Coronary artery (tissue), 2 donors: ENCODE data around the gene SPEG.
A peak's percentile ranks its signal among the peaks of the same experiment; 100 is the strongest.

Experiments
- DNase-seq: peaks from one replicate; pipeline ENCODE4 v3.0.0-alpha.2; 2017; ENCODE audit warnings: low spot score
- H3K27ac ChIP-seq, 2 donors: fragments of 200-600 bp; sonication (generic); one replicate each; pipeline ENCODE4 v1.5.1; 2016 to 2019
- H3K4me3 ChIP-seq: fragments of 200-600 bp; sonication (generic); 2 replicates; pipeline ENCODE4 v1.5.1; 2016; ENCODE audit warnings: mild to moderate bottlenecking, moderate library complexity
- CTCF ChIP-seq: fragments of 200-600 bp; sonication (generic); IDR thresholded peaks from one replicate; pipeline ENCODE4 v1.5.1; 2019; ENCODE audit warnings: antibody characterized with exemption

Gene SPEG

DNA sequence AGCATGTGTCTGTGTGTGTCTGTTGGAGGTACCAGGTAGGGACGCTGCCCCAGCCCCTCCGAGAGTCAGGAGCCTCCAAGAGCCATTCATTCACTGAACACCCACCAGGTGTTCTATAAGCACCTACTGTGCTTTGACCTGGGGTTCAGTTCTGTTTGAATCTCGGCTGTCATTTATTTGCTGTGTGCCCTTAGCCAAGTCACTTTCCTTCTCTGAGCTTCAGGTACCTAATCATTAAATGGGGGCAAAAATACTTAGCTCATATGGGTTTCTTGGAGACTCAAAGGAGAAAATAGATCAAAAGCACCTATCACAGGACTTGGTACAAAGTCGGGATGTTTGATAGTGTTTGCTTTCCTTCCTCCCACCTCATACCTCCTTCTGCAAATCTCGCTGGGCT is 92.8 kb downstream of the SPEG start:
- H3K27ac ChIP-seq: no peak overlapping the region
- DNase-seq: no peak
- no peak for TF ChIP-seq CTCF

DNA sequence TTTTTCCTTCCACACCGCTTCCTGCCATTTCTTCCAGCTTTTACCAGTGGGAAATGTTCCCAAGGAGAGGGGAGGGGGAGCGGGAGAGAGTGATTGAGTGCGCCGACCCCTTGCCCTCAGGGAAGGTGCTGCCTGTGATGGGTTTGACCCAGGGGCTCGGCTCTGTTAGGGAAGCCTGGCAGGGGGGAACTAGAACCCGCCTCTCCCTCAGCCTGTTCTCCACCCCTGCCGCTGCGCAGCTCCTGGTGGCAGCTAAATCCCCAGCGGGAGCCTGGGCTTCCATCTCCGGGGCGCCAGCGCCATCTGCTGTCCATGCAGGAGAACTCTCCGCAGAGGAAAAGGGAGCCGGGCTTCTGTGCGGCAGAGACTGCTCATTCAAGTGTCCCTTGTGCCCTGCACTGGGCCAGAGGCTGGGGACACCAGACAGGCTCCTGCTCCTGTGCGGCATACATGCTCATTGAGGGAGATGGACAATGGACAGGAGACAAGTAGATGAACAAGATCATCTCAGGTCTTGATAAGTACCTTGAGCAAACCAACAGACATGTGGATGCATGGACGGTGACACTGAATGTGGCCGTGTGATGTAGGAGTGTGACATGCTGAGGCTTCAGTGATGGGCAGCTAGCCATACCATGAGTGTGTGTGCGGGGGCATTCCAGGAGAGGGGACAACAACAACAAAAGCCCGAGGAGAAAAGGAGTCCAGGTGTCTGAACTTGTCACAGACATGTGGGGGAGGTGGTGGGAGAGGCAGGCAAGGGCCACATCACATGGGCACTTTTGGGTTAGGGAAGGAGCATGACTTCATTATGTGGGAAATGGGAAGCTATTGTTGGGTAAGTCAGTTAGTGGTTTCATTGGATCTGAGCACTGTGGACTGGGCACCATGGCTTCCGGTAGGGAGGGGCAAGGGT is 95.7 kb downstream of the SPEG start:
- Histone ChIP-seq H3K4me3 (peak overlapping the region; percentile 54), H3K27ac (no peak overlapping the region)

More for the DNA sequence above, 92.8 kb downstream of the SPEG start:
- H3K4me3 ChIP-seq: no peak overlapping the region

DNA sequence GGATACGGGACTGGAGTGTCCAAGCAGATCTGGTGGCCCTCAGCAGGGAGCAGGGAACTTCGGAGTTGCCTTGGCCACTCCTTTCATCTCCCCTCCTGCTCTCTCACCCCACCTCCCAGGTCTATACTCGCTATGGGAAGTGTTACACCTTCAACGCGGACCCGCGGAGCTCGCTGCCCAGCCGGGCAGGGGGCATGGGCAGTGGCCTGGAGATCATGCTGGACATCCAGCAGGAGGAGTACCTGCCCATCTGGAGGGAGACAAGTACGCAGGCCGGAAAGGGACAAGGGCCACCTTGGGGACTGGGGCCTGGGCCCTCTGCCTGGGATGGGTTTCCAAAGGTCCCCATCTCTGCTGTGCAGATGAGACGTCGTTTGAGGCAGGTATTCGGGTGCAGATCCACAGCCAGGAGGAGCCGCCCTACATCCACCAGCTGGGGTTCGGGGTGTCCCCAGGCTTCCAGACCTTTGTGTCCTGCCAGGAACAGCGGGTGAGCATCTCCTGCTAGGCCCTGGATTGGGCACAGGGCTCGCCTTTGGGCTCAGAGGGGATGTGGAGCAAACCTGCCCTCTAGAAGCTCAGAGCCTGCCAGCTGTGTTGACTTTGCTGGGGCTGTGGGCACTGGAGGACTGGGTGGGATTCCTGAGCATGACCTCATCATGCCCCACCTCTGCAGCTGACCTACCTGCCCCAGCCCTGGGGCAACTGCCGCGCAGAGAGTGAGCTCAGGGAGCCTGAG is 97.2 kb downstream of the SPEG start:
- DNase-seq: no peak
- Histone ChIP-seq H3K4me3 (no peak overlapping the region), H3K27ac (no peak overlapping the region)
- TF ChIP-seq CTCF: no peak

More for the DNA sequence above, 95.7 kb downstream of the SPEG start:
- TF ChIP-seq CTCF: peak; percentile 91
- DNase-seq: peak; percentile 90

- Histone ChIP-seq H3K27ac (no peak overlapping the region), H3K4me3 (no peak overlapping the region)
- DNase-seq: no peak
- TF ChIP-seq CTCF: no peak
These were observed 97.7 kb downstream of the SPEG start for GRCh38 chr2:219532378-219532649.

DNA sequence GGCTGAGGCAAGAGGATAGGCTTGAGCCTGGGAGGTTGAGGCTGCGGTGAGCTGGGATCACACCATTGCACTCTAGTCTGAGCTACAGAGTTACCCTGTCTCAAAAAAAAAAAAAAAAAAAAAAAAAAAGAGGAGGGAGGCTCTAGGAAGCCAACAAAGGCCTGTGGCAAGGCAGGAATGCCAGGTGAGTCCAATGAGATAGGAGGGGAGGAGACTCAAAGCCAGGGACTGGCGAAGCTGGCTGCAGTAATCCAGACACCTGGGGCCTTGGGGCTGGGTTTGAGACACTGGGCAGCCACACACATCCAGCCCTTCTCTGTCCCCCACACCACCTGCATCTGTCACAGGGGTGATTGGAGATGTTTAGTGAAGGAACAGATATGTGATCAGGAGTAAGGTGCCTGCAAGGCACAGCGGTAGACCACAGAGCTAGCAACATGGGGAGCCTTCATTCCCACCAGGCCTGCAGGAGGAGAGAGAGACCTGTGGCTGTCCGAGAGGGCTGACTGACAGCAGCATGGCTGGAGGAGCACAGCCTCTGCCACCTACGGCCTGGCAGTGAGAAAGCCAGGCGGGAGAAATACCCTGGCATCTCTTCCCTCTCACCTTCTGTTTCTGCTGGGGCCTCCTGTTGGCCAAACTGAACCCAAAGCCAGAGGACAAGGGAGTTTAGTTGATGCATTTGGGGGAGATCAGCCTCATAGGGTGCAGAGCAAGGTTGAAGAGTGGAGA is 99.5 kb downstream of the SPEG start:
- Histone ChIP-seq H3K4me3 (no peak overlapping the region), H3K27ac (no peak overlapping the region)
- DNase-seq: no peak
- no peak for TF ChIP-seq CTCF

DNA sequence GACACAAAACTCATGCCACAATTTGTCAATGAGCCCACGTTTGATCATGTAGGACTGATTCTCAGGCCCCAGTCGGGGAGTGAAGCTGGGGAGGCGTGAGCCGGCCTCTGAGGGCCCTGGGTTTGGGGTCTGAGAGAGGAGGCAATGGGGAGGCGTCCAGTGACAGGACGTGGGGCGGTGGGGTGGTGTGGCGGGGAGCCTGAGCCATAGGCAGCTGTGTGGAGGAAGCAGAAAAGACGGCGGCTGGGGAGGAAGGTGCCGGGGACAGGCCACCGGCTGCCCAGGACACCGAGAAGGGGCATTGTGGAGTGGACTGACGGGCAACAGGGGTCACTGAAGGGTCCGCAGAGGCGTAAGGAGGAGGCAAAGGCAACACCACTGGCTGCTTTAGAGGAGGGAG is 101.8 kb downstream of the SPEG start:
- DNase-seq: no peak
- no peak overlapping the region for H3K27ac ChIP-seq
- no peak for TF ChIP-seq CTCF

More for the DNA sequence above, 101.8 kb downstream of the SPEG start:
- no peak overlapping the region for H3K4me3 ChIP-seq
